CD4-positive, alpha-beta T cell treated with Interleukin-6 at 100 ng/mL for 8 hours (primary cell): Measurements from ENCODE around the gene ANKDD1B.
"Not testable (repeated sequence)": the region's sequence is repeated elsewhere in the genome, so short reads cannot be mapped to it uniquely, and the experiment has no call there.

Experiments
- DNase-seq: peaks from one replicate; pipeline ENCODE4 v3.0.0-alpha.2; 2020; ENCODE audit warnings: mixed read lengths, low spot score

ANKDD1B gene

DNA sequence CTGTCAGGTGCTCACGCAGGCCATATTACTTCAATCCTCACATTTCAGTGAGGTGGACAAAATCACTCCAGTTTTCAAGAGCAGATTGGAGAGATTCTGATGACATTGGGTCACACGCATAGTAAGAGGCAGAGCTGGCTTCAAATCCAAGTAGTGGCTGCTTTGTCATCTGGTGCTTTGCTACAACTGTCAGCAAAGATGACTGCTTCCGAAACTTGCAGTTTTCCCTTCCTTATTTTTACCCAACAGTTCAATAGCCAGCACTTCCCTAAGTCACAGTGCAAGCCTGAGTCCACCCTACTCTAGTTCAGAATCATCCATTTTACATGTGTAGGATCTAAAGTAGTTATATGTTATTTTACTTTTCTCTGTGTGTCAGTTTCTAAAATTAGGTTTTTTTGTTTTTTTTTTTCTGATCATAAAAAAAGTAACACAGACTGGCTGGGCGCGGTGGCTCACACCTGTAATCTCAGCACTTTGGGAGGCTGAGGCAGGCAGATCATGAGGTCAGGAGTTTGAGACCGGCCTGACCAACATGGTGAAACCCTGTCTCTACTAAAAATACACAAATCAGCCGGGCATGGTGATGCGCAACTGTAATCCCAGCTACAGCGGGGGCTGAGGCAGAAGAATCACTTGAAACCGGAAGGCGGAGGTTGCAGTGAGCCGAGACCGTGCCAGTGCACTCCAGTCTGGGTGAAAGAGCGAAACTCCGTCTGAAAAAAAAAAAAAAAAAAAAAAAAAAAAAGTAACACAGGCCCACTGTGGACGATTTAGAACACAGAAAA, 49.6 kb downstream of the ANKDD1B start:
- no peak for DNase-seq

- no peak for DNase-seq
Observed at GRCh38 chr5:75662061-75662460, 50.8 kb downstream of the ANKDD1B start.

GRCh38 chr5:75663579-75664284, 52.5 kb downstream of the ANKDD1B start:
- DNase-seq, result no peak

GRCh38 chr5:75664979-75665378, 53.7 kb downstream of the ANKDD1B start:
- DNase-seq, result no peak

- DNase-seq, result no peak
Observed at GRCh38 chr5:75666801-75667200, 55.5 kb downstream of the ANKDD1B start.

GRCh38 chr5:75667586-75667985, 56.3 kb downstream of the ANKDD1B start:
- no peak for DNase-seq

GRCh38 chr5:75668445-75668844, 57.2 kb downstream of the ANKDD1B start:
- DNase-seq, result no peak

- DNase-seq, result peak; percentile 43
Observed at GRCh38 chr5:75668977-75669689, 57.9 kb downstream of the ANKDD1B start.

GRCh38 chr5:75670577-75670976, 59.3 kb downstream of the ANKDD1B start:
- DNase-seq, result no peak

- DNase-seq, result no peak
Observed at GRCh38 chr5:75671506-75671905, 60.3 kb downstream of the ANKDD1B start.

GRCh38 chr5:75672616-75673015, 61.4 kb downstream of the ANKDD1B start:
- DNase-seq, result no peak

- no peak for DNase-seq
Observed at GRCh38 chr5:75675783-75676182, 64.5 kb downstream of the ANKDD1B start.

DNA sequence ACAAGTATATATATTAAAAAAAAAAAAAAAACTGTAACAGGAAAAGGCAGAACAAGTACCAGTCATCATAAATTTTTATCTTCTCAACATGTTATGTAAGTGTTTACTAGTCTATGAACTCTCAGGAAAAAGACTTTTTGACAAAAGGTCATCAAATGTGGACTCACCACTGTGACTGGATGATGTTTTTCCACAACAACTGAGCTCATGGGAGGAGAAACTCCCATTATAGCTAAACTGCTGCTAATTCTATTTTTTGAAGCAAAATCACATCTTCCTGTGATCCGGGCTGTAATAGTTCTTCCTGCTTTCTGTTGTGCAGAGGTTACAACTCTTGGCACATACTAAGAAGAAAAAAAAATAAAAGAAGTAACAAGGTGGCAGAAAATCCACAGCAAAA, 66.4 kb downstream of the ANKDD1B start:
- no peak for DNase-seq

DNA sequence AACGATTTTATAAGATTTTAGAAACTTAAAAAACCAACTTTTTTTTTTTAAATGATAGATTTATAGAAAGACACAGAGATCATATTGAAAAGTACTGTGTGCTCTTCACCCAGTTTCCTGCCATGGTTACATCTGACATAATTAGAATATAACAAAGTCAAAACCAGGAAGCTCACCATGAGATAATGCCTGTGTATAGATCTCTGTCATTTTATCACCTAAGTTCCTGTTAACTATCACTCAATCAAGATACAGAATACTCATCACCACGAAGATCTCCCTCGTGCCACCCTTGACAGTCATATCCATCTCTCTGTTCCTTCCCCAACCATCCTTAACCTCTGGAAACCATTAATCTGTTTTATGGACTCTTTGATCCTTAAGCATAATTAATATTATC, 66.9 kb downstream of the ANKDD1B start:
- DNase-seq, result peak; percentile 18

- peak; percentile 11 for DNase-seq
Observed at GRCh38 chr5:75681125-75681830, 70.0 kb downstream of the ANKDD1B start.

- no peak for DNase-seq
Observed at GRCh38 chr5:75685141-75685540, 73.9 kb downstream of the ANKDD1B start.

DNA sequence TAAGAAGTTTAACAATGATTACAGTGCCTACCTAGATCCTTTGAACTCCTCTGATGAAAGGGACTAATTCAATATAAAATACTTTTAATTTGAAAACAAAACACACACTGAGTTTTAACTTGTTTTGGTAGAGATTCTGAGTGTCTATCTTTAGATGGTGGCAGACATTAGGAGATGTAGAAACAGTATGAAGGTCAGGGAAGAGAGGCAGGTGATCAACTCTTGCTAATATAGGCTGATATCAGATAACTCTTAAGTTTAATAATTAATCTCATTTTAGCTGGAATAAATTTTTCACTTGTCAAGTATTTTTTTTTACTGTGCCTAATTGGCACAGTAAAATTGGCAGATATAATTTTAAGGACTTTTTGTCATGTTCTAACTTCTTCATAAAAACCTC, 75.2 kb downstream of the ANKDD1B start:
- DNase-seq, result no peak

- DNase-seq, result no peak
Observed at GRCh38 chr5:75690669-75691068, 79.4 kb downstream of the ANKDD1B start.

- DNase-seq, result no peak
Observed at GRCh38 chr5:75694781-75695180, 83.5 kb downstream of the ANKDD1B start.

GRCh38 chr5:75695472-75696351, 84.5 kb downstream of the ANKDD1B start:
- DNase-seq, result not testable (repeated sequence)

DNA sequence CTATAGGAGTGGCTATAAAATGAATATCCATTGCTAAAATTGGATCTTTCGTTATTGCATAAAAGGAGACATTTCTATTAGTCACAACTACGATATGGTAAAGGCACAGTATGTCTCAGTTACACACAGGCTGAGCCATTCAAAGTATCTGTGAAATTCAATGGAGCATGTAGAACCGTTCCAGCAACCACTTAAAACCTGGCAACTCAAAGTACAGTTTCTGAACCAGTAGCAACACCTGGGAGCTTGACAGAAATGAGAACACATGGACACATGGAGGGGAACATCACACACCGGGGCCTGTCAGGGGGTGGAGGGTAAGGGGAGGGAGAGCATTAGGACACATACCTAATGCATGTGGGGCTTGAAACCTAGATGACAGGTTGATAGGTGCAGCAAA, 90.6 kb downstream of the ANKDD1B start:
- no peak for DNase-seq
